HG03342 (cell line): Measurements from ENCODE around the gene ACTRT2.

ENCODE experiments used
- ATAC-seq: cut with Tn5 transposase; IDR thresholded peaks from one replicate; pipeline ENCODE4 v1.9.1; 2021; ENCODE audit warnings: mild to moderate bottlenecking, moderate library complexity; ENCODE audit not compliant: unreplicated experiment

Gene ACTRT2

DNA sequence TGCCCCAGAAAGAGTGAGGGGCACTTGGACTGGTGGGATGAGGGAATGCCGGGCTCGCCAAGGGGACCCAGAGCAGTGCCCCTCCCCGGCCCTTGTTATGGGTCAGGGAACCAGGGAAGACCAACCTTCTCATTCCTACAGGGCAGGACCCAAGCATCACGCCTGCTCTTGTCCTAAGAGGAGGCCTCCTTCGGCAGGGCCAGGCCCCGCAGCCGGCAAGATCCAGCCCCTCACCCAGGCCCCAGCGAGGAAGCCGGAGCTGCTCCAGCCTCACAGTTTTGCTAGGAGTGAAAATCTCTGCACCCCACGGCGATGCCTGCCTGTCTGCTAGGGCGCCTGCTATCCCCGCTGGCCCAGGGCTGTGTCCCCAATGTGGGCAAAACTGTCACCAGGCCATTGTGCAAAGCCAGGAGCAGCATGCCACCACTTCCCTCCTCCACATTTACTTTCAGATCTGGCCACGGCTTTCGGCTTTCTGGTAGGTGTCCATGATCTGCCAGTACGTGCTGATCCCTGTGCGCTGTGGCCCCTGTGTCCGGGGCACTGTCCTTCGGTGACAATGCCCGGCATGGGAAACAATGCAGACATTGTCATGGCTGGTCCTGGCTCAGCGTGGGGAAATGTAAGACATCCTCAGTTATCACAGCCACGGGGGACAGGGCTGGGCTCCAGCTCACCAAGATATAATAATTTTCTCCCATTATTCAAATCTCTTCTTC is 9.6 kb downstream of the ACTRT2 start:
- no peak for ATAC-seq

DNA sequence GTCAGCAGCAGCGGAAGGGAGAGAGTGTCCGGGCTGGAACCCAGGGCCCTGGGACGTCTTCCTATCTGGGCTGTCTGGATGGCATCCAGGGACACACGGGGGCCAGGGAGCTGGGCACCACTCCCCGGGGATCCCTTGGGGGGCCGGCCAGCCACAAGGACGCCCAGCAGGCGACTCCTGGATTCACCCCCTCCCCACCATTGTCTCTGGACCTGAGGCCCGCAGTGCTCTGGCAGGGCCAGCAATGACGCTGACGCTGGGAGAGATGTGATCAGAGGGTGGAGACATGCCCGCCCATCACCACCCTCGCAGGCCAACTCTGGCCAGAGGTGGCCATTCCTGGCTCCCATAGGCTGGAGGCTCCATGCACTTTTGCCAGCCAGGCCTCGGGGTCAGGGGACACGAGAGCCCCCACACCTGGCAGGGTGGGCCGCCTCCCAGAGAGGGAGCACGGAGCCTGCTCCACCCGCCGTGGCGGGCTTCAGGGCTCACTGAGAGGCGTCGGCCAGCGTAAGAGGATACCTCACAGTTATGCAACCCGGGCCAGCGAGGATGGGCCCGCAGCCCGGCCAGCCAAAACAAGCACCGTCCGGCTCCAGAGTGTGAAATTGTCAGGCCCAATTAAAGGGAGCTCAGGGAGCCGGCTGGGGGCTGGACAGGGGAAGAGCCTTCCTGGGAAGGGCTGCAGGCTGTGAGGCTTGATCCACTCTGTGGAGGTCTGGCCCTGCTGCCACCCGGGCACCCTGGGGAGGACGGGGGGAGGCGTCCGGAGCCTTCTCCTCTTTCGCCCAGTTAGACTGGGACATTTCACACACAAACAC is 10.3 kb downstream of the ACTRT2 start:
- ATAC-seq, result no peak

DNA sequence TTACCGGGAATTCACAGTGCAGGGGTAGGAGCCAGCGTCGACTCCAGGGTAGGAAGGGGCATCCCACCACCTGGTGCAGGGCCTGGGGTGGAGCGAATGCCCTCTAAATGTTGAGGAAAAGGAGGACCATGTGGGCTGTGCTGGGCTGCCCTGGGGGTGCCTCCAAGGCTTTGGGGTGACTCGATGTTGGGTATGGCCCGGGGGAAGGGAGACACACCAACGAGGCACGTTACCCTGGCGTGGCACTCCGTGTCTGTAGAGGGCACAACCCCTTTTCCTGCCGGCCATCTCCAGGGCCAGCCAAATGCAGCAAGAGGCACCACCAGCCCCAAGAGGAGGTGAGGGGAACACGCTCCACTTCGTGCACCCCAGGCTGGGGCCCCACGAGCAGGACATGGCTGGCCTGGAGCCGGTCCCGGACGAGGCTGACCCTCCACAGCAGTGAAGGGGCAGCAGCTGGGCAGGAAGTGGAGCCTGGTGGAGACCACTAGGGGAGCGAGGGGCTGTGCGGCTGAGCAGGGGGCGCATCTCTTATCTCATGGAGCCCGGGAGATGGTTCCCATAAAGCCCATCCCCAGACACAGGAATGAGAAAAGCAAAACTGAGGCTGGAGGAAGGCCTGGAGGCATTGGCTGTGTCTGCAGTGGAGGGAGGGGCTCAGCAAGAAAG is 11.2 kb downstream of the ACTRT2 start:
- ATAC-seq, result no peak

DNA sequence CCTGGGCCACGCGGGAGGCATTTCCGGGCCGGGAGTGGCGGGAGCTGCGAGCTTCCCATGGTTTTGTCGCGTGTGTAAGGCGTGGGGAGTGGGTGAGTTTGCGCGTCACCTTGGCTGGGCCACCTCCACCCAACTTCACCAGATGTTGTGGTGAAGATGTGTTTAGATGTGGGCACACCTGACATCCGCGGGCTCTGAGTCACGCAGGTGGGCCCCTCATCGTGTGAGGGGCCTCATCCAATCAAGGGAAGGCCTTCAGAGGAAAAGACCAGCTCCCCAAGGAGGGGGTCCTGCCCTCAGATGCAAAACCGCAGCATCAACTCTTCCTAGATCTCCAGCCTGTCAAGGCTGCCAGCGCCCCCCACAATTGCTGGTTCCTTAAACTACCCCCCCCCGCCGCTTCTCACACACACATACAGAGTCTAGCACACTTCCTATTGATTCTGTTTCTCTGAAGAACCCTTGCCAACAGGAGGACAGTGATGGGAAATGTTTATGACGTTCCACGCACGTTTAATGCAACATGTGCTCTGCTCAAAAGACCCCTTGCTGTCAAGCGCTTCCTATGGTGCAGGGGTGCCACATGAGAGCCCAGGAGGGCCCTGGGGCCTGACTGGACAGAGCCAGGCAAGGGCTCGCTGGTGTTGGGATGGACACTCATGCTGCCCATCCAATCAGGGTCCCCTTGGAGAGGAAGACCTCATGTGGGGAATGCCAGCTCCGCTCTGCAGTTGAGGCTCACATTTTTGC is 11.9 kb downstream of the ACTRT2 start:
- no peak for ATAC-seq

DNA sequence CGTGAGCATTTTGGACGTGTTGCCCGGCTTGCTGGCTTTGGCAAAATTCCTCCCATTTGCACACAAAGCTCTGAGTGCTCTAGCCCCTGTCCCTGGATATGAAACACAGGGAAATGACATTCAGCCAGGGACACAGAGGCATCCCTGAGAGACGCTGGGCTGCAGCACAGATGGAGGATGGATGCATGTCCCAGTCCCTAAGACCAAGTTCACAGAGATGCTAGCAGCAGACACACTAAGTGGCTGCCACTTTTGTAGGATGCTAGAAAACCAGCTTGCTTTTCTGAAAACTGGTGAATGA is 12.5 kb downstream of the ACTRT2 start:
- no peak for ATAC-seq

DNA sequence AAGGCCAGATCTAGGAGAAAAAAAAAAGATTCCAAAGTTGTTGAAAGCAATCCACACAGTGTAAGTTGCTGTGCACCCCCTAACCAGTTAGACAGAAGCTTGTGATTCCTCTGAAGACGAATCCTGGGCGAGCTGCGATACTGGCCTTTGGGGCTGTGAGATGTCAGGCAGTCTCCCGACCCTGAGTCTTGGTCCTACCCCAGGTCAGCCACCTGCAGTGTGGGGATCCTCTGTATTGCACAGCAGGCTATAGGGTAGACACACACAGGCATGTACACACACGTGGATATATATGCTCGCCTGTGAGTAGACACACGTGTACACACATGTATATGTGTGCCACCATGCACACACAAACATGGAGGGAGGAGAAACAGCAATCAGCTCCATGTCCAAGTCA is 12.9 kb downstream of the ACTRT2 start:
- no peak for ATAC-seq

DNA sequence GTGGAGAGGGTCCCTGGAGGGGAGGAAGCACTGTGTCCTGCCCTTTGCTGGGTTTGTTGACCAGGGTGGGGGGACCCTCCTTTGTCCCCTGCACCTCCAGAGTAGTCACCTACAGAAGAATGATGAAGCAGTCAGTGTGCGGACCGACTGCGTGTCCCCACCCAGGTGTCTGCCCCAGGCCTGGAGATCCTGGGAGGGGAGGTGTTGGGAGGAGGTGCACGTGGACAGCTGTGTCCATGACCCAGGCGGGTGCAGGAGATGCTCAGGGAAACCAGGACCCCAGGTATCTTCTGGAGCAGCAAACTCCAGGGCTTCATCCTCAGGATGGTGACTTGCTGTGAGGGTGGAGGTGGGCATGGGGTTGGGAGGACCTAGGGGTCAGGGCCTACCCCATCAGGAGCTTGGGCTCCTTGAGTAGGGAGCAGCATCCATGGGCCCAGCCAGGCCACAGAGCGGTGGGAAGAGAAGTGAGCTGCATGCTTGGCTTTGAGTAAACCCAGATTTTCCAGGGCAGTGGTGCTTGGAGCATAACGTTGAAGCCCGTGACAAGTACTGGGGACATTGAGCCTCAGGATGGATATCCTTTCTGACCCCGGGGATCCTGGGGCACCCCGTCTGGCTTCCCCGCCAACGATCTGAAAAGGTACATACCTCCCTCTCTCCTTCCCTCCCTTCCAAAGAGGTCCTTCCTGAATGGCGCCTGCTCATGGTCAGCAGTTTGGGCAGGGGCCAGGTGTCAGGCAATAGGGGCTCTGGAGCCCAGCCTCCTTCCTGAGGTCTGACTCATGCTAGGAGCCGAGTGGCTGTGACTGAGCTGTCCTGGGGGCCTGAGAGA is 13.7 kb downstream of the ACTRT2 start:
- no peak for ATAC-seq

DNA sequence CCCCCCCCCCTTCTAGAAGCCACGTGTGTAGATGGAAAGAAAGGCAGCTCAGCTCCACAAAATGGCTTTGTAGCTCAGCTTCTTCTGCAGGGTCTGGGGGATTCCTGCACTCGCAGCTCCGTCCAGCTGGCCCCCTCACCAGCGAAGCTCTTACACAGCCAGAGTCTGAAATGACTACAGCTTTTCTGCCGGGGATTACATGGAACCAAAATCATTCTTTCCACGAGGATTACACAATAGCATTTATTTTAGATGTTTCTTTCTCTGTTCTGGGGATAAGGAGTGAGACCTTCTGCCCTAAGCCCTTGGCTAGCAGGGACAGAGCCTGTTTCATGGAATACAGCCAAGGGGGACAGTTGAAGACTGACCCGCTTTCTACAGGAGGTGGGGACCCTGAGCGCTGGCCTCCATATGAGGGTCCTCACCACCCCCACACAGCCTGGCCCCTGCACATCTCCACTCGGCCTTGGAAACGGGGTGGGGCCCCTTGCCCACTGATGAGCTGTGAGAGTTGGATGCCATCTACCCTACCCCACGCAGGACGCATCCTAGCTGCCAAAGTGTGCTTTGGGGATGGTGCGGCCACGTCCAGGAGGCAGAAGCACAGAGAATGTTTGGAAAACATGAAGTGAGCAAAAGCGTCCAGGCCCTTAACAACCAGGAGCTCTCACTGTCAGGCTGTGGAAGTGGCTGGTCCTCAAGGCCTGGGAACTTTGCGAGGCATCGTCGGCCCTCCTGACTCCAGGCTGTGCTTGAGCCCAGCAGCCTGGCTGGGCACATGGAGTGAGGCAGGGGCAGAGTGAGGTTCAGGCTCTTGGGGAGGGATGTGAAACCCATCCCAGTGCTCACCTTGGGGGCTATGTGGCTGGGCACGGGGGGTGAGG is 14.5 kb downstream of the ACTRT2 start:
- no peak for ATAC-seq

DNA sequence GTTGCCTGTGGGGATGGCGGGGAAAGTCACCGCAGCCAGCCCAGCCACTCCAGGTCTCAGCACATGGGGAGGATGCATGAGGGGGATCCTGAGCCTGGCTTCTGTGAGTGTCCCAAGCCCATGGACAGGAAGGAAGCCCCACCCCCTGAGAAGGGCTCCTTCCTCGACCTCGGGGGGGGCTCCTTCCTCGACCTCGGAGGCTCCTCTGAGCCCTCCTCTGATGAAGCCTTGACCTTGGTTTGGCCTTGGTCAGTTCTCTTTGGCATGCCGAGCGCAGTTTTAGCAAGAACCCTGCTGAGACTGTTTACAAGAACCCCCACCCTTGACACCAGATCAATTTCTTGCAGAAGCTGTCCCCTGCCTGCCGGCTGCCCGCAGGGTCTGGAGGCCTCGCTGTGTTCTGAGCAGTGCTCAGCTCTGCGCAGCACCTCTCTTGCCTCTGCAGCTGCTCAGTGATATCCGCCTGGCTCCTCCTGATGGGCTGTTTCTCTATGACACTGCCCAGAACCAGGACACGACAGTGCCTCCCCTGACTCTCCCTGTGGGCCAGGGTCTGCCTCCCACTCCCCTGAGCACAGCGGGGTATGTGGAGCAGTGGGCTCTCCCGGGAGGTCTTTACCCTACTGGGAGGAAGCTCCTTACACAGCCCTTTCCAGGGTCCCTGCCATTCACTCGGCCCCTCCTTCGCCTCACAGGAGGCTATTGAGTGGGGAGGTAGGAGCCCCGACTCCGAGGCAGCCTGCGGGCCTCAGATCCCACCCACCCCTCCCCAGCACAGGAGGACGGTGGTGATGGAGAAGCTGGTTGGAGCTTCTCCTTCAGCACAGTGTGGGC is 15.4 kb downstream of the ACTRT2 start:
- ATAC-seq, result no peak

DNA sequence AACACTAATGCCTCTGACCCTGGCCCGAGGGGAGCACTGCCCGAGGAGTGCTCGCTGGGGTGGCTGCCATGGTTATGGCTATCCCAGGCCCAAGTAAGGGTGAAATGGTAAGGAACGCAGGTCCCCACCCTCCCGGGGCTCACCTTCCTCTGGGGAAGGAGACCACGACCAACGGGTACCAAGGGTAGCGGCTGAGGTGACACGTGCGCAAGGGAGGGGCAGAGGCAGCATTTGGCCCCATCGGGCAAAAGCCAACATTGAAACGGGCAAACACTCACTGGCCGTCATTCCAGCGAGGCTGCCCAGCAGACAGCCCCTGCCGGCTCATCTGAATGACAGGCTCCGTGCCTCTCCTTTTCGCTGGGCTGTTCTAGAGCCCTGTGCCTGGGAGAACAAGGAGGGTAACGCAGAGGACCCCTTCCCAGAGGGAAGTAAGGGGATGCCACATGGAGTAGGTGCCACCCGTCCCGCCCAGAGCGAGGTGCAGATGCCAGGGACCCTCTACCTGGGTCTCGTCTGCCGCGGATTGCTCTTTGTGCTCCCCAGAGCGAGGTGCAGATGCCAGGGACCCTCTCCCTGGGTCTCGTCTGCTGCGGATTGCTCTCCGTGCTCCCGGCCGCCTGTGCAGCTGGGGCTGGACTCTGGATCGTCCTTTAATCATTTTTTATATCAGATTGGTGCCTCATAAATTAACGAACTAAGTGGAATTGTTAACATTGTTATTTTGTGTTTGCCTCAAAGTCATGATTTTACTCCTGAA is 16.2 kb downstream of the ACTRT2 start:
- no peak for ATAC-seq

DNA sequence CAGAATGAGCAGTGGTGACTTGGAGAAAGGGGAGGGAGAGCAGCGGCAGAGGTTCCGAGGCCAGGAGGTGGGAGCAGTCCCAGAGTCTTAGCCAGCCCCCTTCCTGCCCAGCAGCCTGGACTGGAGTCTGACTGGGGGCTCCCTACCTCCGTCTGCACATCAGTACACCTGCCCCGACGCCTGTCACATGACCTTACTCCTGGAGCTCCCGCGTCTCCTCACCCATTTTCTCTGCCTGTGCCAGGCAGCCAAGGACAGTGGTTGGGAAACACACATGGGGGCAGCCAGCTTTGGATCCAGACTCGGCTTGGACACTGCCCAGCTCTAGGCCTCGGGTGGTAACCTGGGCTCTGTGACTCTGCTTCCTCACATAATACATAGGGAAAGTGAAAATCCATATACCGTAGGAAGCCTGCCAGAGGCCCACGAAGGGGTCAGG is 16.9 kb downstream of the ACTRT2 start:
- ATAC-seq, result no peak

DNA sequence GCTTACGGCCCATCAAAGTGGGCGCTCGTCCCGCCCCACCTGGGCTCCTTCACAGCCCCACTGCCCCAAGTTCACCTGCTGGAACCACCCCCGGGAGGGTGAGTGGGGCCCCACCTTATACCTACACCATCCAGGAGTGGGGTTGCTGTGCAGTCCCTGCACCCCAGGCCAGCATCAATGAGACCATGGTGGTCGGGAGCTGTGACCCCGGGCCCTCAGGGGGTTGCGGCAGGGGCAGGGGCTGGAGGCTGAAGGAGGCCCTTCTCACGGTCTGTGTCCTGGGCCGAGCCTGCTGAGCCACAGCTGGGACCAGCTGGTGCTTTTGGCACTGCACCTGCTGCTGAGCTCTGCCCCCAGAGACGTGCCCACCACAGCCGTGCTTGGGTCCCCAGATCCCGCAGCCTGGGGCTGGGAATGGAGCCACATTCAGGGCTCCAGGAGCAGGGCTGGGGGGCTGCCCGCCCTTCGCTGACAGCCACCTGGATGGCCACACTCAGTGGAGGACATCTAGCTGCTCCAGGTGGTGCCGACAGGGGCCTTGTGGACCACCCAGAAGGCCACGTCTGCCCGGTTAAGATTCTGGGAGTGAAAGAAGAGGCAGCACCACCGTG is 17.4 kb downstream of the ACTRT2 start:
- ATAC-seq, result no peak

DNA sequence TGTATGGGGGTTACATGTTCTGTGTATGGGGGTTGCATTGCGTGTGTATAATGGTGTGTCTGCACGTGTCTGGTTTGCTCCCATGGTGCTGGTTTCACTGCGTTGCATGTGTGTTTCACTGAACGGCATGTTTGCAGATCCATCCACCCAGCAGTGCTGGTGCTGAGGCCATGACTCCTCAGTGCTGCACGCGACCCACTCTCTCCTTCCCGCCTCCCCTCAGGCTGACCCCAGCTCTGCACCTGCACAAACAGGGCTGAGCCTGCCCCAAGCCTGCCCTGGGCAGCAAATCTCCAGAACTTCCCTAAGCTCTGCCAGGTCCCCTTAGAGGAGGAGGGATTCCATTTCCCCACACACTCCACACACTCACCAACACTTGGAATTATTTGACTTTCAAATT is 18.7 kb downstream of the ACTRT2 start:
- ATAC-seq, result no peak

DNA sequence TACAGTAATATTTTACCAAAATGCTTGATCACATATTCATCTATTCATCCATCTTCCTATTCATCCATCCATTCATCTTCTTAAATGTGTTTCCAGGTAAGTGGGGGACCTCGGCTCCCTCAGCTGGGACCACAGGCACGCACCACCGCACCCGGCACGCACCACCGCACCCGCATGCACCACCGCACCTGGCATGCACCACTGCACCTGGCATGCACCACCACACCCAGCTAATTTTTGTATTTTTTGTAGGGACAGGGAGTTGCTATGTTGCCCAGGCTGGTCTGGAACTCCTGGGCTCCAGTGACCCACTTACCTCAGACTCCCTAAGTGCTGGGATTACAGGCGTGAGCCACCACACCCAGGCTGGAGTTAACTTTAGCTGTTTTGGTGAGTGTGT is 21.2 kb downstream of the ACTRT2 start:
- no peak for ATAC-seq

DNA sequence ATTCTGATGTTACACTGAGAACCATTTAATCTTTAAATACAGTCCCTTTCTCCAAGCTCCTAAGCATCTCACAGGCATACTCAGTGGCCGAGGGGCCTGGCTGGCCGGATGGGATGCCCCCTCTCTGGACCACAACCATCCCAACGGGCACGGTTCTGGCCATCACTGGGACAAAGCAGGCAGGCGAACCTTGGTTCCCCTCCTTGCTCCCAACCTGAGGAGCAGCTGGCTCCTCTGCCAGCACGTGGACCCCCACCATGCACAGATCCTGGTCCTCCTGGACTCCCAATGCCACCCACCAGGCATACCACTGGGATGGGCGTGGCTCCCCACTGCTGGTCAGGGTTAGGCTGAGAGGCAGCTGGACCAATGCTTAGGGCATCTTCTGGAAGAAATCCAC is 27.9 kb downstream of the ACTRT2 start:
- ATAC-seq, result no peak

DNA sequence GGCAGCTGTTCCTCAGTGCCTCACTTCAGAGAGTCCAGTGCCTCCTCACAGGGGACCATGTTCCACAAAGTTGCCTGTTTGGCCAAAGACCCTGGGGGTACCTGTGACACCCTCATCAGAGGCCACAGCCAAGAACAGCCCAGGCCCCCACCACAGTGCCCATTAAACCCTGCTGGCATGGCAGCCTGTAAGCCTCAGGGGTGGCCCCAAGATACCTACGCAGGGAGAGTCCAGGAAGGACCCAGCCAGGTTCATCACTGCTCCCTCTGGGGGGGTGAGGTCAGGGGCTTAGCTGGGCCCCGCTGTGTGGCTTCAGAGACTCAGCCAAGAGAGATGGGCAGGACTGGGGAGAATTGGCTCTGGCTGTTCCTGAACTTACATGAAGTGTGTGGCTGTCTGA is 28.6 kb downstream of the ACTRT2 start:
- ATAC-seq, result no peak

DNA sequence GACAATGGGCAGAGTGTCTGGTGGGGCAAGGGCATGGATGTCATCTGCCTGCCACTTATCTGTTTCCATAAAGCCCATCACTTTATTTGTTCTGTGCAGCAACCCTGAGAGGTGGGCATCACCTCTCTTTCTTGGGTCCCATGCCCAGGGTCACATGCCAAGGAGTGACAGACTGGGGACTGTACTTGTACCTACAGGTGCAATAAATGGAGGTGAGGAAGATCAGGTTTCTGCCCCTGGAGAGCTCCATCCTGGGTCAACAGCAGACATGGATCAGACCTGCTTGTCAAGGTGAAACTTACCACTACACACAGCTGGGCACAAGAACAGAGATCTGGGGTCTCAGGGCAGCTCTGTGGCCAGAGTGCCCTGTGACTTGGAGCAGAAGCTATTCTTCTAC is 29.3 kb downstream of the ACTRT2 start:
- ATAC-seq, result no peak
